Mucosa of stomach (tissue), 1 donor: ENCODE measurements around the gene RNF223.
"Not testable (repeated sequence)": the region's sequence is repeated elsewhere in the genome, so short reads cannot be mapped to it uniquely, and the experiment has no call there.

Source experiments
- H3K27me3 ChIP-seq: one replicate; pipeline ENCODE4 v1.7.0; 2013; ENCODE audit warnings: mild to moderate bottlenecking, low read length; ENCODE audit not compliant: control insufficient read depth, insufficient read depth
- H3K36me3 ChIP-seq: one replicate; pipeline ENCODE4 v1.7.0; 2013; ENCODE audit warnings: low read length; ENCODE audit not compliant: control insufficient read depth, insufficient read depth
- H3K4me1 ChIP-seq: one replicate; pipeline ENCODE4 v1.7.0; 2013; ENCODE audit warnings: mild to moderate bottlenecking, low read length; ENCODE audit not compliant: control insufficient read depth, insufficient read depth
- H3K4me3 ChIP-seq: one replicate; pipeline ENCODE4 v1.7.0; 2013; ENCODE audit warnings: low read length
- H3K9ac ChIP-seq: one replicate; pipeline ENCODE4 v1.7.0; 2013; ENCODE audit warnings: mild to moderate bottlenecking, low read length, moderate library complexity
- H3K9me3 ChIP-seq: one replicate; pipeline ENCODE4 v1.7.0; 2013; ENCODE audit warnings: mild to moderate bottlenecking, low read length, moderate library complexity; ENCODE audit not compliant: control insufficient read depth
- donor health status: Pancreatic carcinoma.

Gene RNF223

GRCh38 chr1:1101503-1101902 lies 27.4 kb upstream of the RNF223 start:
- Histone ChIP-seq H3K27me3 (no peaks in the 10 kb centered on the region), H3K9ac (no peak overlapping the region)

DNA sequence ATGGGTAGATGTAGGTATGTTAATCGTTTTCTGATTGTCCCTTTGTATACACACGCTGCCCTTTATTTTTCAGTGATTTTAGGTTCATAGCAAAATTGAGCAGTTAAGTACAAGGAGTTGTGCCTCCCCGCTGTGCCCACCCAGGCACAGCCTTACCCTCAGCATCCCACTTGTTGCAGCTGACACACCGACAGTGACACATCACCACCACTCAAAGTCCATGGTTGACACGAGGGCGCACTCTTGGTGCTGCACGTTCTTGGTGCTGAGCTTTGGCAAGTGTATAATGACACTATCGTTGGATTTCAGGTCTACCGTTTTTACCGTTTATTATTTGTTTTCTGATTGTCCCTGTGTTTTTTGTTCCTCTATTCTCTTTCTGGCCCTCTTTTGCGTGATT lies 26.2 kb upstream of the RNF223 start:
- Histone ChIP-seq H3K4me3 (no peak overlapping the region), H3K36me3 (no peaks in the 10 kb centered on the region)

More at GRCh38 chr1:1101503-1101902, 27.4 kb upstream of the RNF223 start:
- Histone ChIP-seq H3K9me3 (no peaks in the 10 kb centered on the region), H3K4me3 (no peak overlapping the region), H3K4me1 (no peaks in the 10 kb centered on the region), H3K36me3 (no peaks in the 10 kb centered on the region)

GRCh38 chr1:1099506-1100183 lies 25.5 kb upstream of the RNF223 start:
- no peak overlapping the region for H3K9ac ChIP-seq
- no peaks in the 10 kb centered on the region for H3K27me3 ChIP-seq
- H3K4me3 ChIP-seq, result no peak overlapping the region
- H3K36me3 ChIP-seq, result no peaks in the 10 kb centered on the region
- H3K9me3 ChIP-seq, result no peaks in the 10 kb centered on the region
- H3K4me1 ChIP-seq, result no peaks in the 10 kb centered on the region

More for the DNA sequence above, 26.2 kb upstream of the RNF223 start:
- H3K9ac ChIP-seq, result no peak overlapping the region
- H3K9me3 ChIP-seq, result no peaks in the 10 kb centered on the region
- no peaks in the 10 kb centered on the region for H3K4me1 ChIP-seq
- H3K27me3 ChIP-seq, result no peaks in the 10 kb centered on the region

- no peak overlapping the region for H3K9ac ChIP-seq
- H3K9me3 ChIP-seq, result no peaks in the 10 kb centered on the region
- H3K36me3 ChIP-seq, result no peaks in the 10 kb centered on the region
- H3K4me1 ChIP-seq, result no peaks in the 10 kb centered on the region
- H3K27me3 ChIP-seq, result no peaks in the 10 kb centered on the region
- H3K4me3 ChIP-seq, result no peak overlapping the region
Observed at GRCh38 chr1:1098681-1099421, 24.7 kb upstream of the RNF223 start.

DNA sequence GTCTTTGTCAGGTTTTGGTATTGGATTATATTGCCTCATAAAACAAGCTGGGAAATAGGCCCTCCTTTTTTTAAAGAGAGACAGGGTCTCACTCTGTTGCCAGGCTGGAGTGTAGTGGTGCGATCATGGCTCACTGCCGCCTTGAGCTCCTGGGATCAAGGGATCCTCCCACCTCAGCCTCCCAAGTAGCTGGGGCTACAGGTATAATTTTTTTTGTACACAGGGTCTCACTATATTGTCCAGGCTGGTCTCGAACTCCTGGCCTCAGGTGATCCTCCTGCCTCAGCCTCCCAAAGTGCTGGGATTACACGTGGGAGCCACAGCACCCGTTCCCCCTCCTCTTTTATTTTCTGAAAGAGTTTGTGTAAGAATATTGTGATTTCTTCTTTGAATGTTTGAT lies 22.0 kb upstream of the RNF223 start:
- not testable (repeated sequence) for H3K27me3 ChIP-seq, H3K4me3 ChIP-seq, H3K9me3 ChIP-seq, H3K36me3 ChIP-seq, H3K9ac ChIP-seq, H3K4me1 ChIP-seq

DNA sequence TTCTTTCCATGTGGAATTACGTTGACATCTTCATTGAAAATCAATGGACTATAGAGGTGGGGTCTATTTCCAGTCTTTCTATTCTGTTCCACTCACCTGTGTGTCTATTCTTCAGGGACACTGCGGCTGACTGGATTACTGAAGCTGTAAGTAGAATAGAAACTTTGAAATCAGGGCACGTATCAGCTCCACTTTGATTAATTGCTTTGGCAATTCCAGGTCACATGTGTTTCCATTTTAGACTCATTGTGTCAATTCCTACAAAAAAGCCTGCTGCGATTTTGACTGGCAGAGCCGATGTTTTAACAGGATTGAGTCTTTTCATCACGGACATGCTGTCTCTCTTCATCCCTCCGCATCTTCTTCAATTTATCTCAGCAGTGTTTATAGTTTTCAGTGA lies 20.9 kb upstream of the RNF223 start:
- no peaks in the 10 kb centered on the region for H3K36me3 ChIP-seq
- H3K9ac ChIP-seq, result no peak overlapping the region
- H3K4me1 ChIP-seq, result no peaks in the 10 kb centered on the region
- H3K9me3 ChIP-seq, result no peaks in the 10 kb centered on the region
- no peaks in the 10 kb centered on the region for H3K27me3 ChIP-seq
- H3K4me3 ChIP-seq, result no peak overlapping the region

DNA sequence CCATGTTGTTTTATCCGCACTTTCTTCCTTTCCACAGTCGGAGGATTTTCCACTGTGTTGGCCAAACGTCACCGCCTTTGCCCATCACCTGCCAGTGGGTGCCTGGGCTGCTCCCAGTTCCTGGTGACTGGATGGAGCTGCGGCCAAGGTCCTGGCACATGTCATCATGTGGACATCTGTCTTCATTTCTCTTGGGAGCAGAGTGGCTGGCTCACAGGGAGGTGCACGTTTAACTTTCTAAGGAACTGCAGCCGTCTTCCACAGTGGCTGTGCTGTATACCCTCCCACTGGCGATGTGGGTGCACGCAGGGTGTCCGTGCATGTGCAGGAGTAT lies 19.5 kb upstream of the RNF223 start:
- Histone ChIP-seq H3K4me3 (no peak overlapping the region), H3K27me3 (no peaks in the 10 kb centered on the region), H3K9ac (no peak overlapping the region), H3K9me3 (no peaks in the 10 kb centered on the region), H3K36me3 (no peaks in the 10 kb centered on the region), H3K4me1 (no peaks in the 10 kb centered on the region)

DNA sequence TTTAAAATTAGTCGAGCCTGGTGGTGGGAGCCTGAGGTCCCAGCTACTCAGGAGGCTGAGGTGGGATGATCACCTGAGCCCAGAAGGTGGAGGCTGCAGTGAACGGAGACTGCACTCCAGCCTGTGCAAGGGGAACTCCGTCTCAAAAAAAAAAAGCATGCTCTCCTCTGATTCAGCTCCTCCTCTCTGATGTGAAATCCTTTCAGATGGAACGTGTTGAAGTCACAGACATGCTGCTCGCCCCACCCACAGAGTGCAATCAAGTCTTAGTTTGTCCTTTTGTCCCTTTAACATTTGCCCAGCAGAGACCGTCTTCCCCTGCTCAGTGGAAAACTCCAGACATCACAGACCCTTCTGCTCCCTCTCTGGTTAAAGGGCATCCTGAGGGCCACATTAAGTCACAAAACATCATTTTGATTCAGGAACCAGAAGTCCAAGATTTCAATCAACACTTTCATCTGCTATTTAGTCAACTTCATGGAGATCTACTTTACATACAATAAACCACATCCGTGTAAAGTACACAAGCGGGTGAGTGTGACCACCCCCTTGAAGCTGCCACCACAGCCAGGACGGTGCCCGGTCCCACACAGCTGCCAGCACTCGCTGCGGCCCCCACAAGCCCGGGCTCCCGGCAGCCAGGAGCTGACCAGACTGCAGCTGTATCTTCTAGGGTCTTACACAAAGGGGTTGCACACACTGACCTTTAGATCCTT lies 18.9 kb upstream of the RNF223 start:
- no peaks in the 10 kb centered on the region for H3K36me3 ChIP-seq
- no peak overlapping the region for H3K4me3 ChIP-seq
- no peaks in the 10 kb centered on the region for H3K27me3 ChIP-seq
- H3K4me1 ChIP-seq, result no peaks in the 10 kb centered on the region
- no peak overlapping the region for H3K9ac ChIP-seq
- H3K9me3 ChIP-seq, result no peaks in the 10 kb centered on the region

GRCh38 chr1:1092149-1092855 lies 18.2 kb upstream of the RNF223 start:
- H3K27me3 ChIP-seq, result no peaks in the 10 kb centered on the region
- no peak overlapping the region for H3K9ac ChIP-seq
- H3K4me3 ChIP-seq, result no peak overlapping the region
- no peaks in the 10 kb centered on the region for H3K9me3 ChIP-seq
- H3K36me3 ChIP-seq, result no peaks in the 10 kb centered on the region
- no peaks in the 10 kb centered on the region for H3K4me1 ChIP-seq

GRCh38 chr1:1091344-1092148 lies 17.4 kb upstream of the RNF223 start:
- Histone ChIP-seq H3K36me3 (no peaks in the 10 kb centered on the region), H3K4me3 (no peak overlapping the region), H3K9ac (no peak overlapping the region), H3K9me3 (no peaks in the 10 kb centered on the region), H3K4me1 (no peaks in the 10 kb centered on the region), H3K27me3 (no peaks in the 10 kb centered on the region)

DNA sequence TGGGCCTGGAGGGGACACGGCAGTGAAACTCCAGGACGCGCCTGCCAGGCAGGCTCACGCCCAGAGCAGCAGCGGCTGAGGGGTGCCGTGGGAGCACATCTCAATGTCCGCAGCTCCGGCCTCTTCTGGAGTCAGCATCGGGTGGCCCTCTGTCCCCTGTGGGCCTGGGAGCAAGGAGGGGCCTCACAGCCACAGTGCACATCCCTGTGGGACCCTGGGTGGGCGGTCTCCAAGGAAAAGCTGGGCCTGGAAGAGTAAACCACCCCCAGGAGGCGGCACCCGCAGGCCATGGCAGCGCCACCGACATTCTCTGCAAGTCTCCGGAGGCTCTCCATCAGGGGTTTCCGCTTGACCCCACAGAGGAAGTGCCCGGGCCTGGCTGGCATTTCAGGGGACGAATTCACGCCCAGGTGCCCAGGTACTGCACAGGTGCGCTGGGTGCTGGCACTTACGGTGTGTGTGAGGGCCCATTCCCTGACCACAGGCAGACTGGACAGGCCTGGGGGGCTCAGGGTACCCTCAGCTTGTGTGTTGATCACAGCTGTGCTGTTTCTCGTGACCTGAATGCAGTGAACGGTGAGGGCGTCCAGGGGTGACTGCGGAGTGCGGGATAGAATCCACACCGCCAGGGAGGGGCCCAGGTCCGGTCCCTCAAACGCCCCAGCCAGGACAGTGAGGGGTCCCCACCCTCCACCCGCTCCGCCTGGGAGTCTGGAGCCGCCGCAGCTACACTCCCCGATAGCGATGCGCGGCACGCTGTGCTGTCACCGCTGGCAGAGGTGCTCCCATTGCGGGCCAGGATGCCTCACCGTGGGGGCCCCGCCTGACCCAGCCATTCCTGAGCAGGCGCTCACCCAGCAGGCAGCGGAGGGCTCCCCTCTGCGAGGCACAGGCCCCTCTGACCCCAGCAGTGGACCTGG lies 16.6 kb upstream of the RNF223 start:
- no peak overlapping the region for H3K9ac ChIP-seq
- no peaks in the 10 kb centered on the region for H3K9me3 ChIP-seq
- H3K4me3 ChIP-seq, result no peak overlapping the region
- no peaks in the 10 kb centered on the region for H3K36me3 ChIP-seq
- no peaks in the 10 kb centered on the region for H3K27me3 ChIP-seq
- H3K4me1 ChIP-seq, result no peaks in the 10 kb centered on the region
